K562 (cell line): ENCODE data around the gene CBX1. TPM values are rescaled to one million over a fixed set of nuclear protein-coding genes. Genes with fewer than 3 reads are reported as not detected.

Experiments used
- CBX2 ChIP-seq: fragments of 200-600 bp; sonication (generic); IDR thresholded peaks from one replicate; pipeline ENCODE4 v1.6.1; 2012; ENCODE audit warnings: mild to moderate bottlenecking, low read length, inconsistent platforms; ENCODE audit not compliant: insufficient read depth, poor library complexity, severe bottlenecking
- CBX3 ChIP-seq, 2 experiments: IDR thresholded peaks; 1 replicate in 1 of 2; 2 replicates in 1 of 2; pipeline ENCODE4 v1.6.1; 2012; ENCODE audit warnings: inconsistent platforms in 2 of 2, low read length in 2 of 2, borderline replicate concordance in 1 of 2, control low read depth in 1 of 2
- CBX8 ChIP-seq: fragments of 200-600 bp; sonication (generic); IDR thresholded peaks from 2 replicates; pipeline ENCODE4 v1.6.1; 2012; ENCODE audit warnings: borderline replicate concordance, mixed run types, low read depth, mild to moderate bottlenecking, moderate library complexity, mixed read lengths, low read length, control low read depth, inconsistent platforms; ENCODE audit not compliant: poor library complexity, severe bottlenecking; ENCODE audit errors: extremely low read depth
- CGGBP1 ChIP-seq: fragments of 250-450 bp; sonication (Bioruptor Pico); IDR thresholded peaks from 2 replicates; pipeline ENCODE4 v1.9.0; 2021; ENCODE audit warnings: mild to moderate bottlenecking
- MAZ ChIP-seq, 2 experiments: fragments of 450-650 bp in 1 of 2; sonication (generic) in 1 of 2; formaldehyde crosslinking; IDR thresholded peaks in 1 of 2; conservative IDR thresholded peaks in 1 of 2; 2 replicates each; pipeline versions ENCODE4 v1.4.0 to v1.5.0; 2020; ENCODE audit warnings: mild to moderate bottlenecking in 1 of 2, missing genetic modification reagents in 1 of 2
- MXD1 ChIP-seq: fragments of 250-450 bp; sonication (Bioruptor Pico); IDR thresholded peaks from 2 replicates; pipeline ENCODE4 v1.8.0; 2021; ENCODE audit warnings: borderline replicate concordance, mild to moderate bottlenecking, moderate library complexity; ENCODE audit not compliant: poor library complexity, severe bottlenecking
- POLR3A ChIP-seq: IDR thresholded peaks from 2 replicates; pipeline ENCODE4 v1.6.1; 2011; ENCODE audit warnings: borderline replicate concordance, mild to moderate bottlenecking, moderate library complexity; ENCODE audit not compliant: insufficient read length, insufficient read depth; ENCODE audit errors: extremely low read depth
- TOE1 ChIP-seq, 2 experiments: fragments of 450-650 bp in 1 of 2; sonication (generic) in 1 of 2; formaldehyde crosslinking in 1 of 2; IDR thresholded peaks; 2 replicates each; pipeline versions ENCODE4 v1.7.1 to v1.8.0; 2016 to 2022; ENCODE audit warnings: borderline replicate concordance in 2 of 2, mild to moderate bottlenecking in 2 of 2, antibody characterized with exemption in 1 of 2, inconsistent platforms in 1 of 2, low read depth in 1 of 2, missing genetic modification reagents in 1 of 2, moderate library complexity in 1 of 2
- polyA plus RNA-seq, 8 experiments: library from polyadenylated mRNA; depleted of rRNA in 4 of 8; stranded (reverse) in 5 of 8; unstranded in 3 of 8; fragments of >200 nt; fragmentation: Nextera tagmentation in 2 of 8; fragmentation: Illumina TruSeq in 1 of 8; extraction: Ambion mirVana in 2 of 8; extraction: Trizol in 1 of 8; gene quantifications; 2 replicates each; pipeline versions ENCODE4 v1.2.1 to v1.2.3, GENCODE V29; 2011 to 2014; ENCODE audit warnings: inconsistent platforms in 1 of 8, missing spikeins in 1 of 8
- total RNA-seq, 7 experiments: library from RNA; depleted of rRNA in 6 of 7; stranded (reverse); fragments of >200 nt in 6 of 7; fragmentation: Illumina TruSeq in 2 of 7; extraction: Trizol in 2 of 7; gene quantifications; 2 replicates each; pipeline versions ENCODE4 v1.2.1 to v1.2.3, GENCODE V29; 2011 to 2021; ENCODE audit warnings: low replicate concordance in 1 of 7
- TF ChIP-seq, protein P1 (sequence below): fragments of 250-450 bp; sonication (Bioruptor Pico); IDR thresholded peaks from 2 replicates; pipeline ENCODE4 v1.4.0; 2020; ENCODE audit warnings: borderline replicate concordance
- TF ChIP-seq, protein P2 (sequence below): fragments of 450-650 bp; formaldehyde crosslinking; IDR thresholded peaks from 2 replicates; pipeline ENCODE4 v1.4.0; 2020; ENCODE audit warnings: mild to moderate bottlenecking, moderate library complexity
- TF ChIP-seq, protein P3 (sequence below), 2 experiments: fragments of 450-650 bp; conservative IDR thresholded peaks; 2 replicates each; pipeline ENCODE4 v1.6.1; 2017; ENCODE audit warnings: mild to moderate bottlenecking in 2 of 2, moderate library complexity in 2 of 2
- TF ChIP-seq, protein P4 (sequence below): fragments of 450-650 bp; IDR thresholded peaks from 2 replicates; pipeline ENCODE4 v1.6.1; 2016
- TF ChIP-seq, protein P5 (sequence below), 2 experiments: fragments of 200-800 bp in 1 of 2; sonication (Bioruptor generic) in 1 of 2; sonication (generic) in 1 of 2; formaldehyde crosslinking in 1 of 2; IDR thresholded peaks in 1 of 2; conservative IDR thresholded peaks in 1 of 2; 2 replicates each; pipeline versions ENCODE4 v1.5.0 to v1.6.1; 2016 to 2020; ENCODE audit warnings: missing compliant biosample characterization in 1 of 2, missing genetic modification characterization in 1 of 2, missing genetic modification reagents in 1 of 2

The CBX1 gene
- total and polyA plus RNA-seq, 9 of the 15 experiments (the other 6 are each of a cell fraction or from before 2014, with no cell fraction given), result 10.6 to 95.7 (median 52.7) TPM

DNA sequence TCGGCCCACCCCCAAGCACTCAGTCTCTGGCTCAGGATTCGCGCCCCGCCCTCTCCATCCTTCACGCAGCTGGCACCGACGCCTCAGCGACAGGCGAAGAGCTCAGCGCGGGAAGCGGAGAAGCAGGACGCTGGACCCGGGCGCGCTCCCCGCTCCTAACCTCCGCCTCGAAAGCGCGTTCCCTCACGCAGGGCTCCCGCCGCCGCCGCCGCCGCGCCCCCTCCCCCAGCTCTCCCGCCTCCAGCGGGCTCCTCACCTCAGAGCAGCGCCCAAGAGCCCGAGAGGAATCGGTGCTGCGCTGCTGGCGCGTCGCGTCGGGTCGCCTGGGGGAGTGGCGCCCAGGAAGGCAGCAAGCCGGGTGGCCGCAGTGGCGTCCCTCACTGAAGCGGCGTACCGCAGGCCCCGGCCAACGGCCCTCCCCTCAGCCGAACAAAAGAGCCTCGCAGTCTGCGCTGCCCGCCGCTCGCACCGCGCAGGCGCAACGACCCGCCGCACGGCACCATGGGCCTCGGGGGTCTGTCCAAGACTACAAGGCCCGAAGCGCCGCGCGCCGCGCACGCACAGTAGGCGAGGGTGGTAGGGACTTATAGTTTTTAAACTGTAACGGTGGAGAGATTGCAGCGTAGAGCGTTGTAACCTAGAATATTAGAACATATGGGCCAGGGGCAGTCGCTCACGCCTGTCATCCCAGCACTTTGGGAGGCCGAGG is at the start of gene CBX1 (continued):
- TF ChIP-seq POLR3A, result no peak
- TF ChIP-seq MAZ (CRISPR knock-in tag; conservative IDR thresholded peaks at IDR 0.05 in 1 of 2, IDR thresholded peaks at IDR 0.05 in 1 of 2), result peak; percentile 87 to 88
- no peak for TF ChIP-seq TOE1 (IDR thresholded peaks at IDR 0.05; ENCODE audit: borderline replicate concordance)
- 0 out of 2 replicates have a peak, but pooled peaks have one; percentile 69 for TF ChIP-seq TOE1 (CRISPR knock-in tag; IDR thresholded peaks at IDR 0.05; ENCODE audit: borderline replicate concordance, low read depth)
- TF ChIP-seq CBX8, result no peak
- TF ChIP-seq CBX3 (IDR thresholded peaks at IDR 0.05; ENCODE audit: borderline replicate concordance in 1 of 2, low read length in 2 of 2), result no peak; a peak in 1 of 3 replicates
- TF ChIP-seq, protein P1, sequence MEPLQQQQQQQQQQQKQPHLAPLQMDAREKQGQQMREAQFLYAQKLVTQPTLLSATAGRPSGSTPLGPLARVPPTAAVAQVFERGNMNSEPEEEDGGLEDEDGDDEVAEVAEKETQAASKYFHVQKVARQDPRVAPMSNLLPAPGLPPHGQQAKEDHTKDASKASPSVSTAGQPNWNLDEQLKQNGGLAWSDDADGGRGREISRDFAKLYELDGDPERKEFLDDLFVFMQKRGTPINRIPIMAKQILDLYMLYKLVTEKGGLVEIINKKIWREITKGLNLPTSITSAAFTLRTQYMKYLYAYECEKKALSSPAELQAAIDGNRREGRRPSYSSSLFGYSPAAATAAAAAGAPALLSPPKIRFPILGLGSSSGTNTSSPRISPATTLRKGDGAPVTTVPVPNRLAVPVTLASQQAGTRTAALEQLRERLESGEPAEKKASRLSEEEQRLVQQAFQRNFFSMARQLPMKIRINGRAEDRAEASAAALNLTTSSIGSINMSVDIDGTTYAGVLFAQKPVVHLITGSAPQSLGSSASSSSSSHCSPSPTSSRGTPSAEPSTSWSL (CRISPR knock-in tag), result peak; percentile 57; the same call in 1 of the 2 replicates
- TF ChIP-seq CGGBP1 (CRISPR knock-in tag), result 0 out of 2 replicates have a peak, but pooled peaks have one; percentile 57
- TF ChIP-seq, protein P2, sequence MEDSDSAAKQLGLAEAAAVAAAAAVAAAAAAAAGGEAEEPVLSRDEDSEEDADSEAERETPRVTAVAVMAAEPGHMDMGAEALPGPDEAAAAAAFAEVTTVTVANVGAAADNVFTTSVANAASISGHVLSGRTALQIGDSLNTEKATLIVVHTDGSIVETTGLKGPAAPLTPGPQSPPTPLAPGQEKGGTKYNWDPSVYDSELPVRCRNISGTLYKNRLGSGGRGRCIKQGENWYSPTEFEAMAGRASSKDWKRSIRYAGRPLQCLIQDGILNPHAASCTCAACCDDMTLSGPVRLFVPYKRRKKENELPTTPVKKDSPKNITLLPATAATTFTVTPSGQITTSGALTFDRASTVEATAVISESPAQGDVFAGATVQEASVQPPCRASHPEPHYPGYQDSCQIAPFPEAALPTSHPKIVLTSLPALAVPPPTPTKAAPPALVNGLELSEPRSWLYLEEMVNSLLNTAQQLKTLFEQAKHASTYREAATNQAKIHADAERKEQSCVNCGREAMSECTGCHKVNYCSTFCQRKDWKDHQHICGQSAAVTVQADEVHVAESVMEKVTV (CRISPR knock-in tag), result no peak
- TF ChIP-seq CBX2, result no peak
- TF ChIP-seq, protein P3, sequence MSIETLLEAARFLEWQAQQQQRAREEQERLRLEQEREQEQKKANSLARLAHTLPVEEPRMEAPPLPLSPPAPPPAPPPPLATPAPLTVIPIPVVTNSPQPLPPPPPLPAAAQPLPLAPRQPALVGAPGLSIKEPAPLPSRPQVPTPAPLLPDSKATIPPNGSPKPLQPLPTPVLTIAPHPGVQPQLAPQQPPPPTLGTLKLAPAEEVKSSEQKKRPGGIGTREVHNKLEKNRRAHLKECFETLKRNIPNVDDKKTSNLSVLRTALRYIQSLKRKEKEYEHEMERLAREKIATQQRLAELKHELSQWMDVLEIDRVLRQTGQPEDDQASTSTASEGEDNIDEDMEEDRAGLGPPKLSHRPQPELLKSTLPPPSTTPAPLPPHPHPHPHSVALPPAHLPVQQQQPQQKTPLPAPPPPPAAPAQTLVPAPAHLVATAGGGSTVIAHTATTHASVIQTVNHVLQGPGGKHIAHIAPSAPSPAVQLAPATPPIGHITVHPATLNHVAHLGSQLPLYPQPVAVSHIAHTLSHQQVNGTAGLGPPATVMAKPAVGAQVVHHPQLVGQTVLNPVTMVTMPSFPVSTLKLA (conservative IDR thresholded peaks at IDR 0.05), result peak; percentile 34 to 62; a peak in 3 of 4 replicates
- TF ChIP-seq, protein P4, sequence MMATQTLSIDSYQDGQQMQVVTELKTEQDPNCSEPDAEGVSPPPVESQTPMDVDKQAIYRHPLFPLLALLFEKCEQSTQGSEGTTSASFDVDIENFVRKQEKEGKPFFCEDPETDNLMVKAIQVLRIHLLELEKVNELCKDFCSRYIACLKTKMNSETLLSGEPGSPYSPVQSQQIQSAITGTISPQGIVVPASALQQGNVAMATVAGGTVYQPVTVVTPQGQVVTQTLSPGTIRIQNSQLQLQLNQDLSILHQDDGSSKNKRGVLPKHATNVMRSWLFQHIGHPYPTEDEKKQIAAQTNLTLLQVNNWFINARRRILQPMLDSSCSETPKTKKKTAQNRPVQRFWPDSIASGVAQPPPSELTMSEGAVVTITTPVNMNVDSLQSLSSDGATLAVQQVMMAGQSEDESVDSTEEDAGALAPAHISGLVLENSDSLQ, result peak; percentile 35; the same call in 1 of the 2 replicates
- TF ChIP-seq, protein P5, sequence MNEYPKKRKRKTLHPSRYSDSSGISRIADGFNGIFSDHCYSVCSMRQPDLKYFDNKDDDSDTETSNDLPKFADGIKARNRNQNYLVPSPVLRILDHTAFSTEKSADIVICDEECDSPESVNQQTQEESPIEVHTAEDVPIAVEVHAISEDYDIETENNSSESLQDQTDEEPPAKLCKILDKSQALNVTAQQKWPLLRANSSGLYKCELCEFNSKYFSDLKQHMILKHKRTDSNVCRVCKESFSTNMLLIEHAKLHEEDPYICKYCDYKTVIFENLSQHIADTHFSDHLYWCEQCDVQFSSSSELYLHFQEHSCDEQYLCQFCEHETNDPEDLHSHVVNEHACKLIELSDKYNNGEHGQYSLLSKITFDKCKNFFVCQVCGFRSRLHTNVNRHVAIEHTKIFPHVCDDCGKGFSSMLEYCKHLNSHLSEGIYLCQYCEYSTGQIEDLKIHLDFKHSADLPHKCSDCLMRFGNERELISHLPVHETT (CRISPR knock-in tag; conservative IDR thresholded peaks at IDR 0.05 in 1 of 2, IDR thresholded peaks at IDR 0.05 in 1 of 2), result peak in 1 of 2 experiments; percentile 79; a peak in 1 of 4 replicates
- no peak for TF ChIP-seq MXD1 (CRISPR knock-in tag)
